GM18907 (cell line): ENCODE data around the gene FADS1.

Experiments
- ATAC-seq: cut with Tn5 transposase; IDR thresholded peaks from one replicate; pipeline ENCODE4 v1.9.1; 2021; ENCODE audit warnings: mild to moderate bottlenecking, moderate library complexity; ENCODE audit not compliant: unreplicated experiment

The FADS1 gene

DNA sequence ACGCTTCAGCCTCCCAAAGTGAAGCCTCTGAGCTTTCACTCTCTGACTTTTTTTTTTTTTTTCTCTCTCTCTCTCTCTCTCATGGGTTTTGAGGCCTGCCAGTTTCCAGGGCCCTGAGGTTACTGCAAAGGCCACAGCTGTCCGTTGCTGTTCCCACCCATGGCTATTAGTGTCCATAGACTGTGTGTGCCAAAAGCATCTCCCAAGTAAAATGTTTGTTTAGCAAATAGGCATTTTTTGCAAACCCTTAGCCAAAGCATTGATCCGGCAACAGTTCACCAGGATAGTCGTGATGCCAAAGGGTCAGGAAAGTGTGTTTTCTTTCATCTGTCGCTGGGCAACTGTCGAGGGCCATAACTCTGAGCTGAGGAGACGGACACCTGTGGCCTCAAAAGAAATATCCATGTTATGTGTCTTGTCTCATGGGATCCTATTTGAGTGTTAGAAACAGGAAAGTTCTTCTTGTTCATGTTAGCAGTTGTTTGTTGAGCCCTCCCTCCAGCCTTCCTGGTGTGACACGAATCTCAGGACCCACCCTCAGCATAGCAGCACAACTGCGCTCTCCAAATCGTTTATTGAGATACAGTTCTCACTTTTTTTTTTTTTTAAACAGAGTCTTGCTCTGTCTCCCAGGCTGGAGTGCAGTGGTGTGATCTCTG lies 29.7 kb upstream of the FADS1 start:
- ATAC-seq: no peak

DNA sequence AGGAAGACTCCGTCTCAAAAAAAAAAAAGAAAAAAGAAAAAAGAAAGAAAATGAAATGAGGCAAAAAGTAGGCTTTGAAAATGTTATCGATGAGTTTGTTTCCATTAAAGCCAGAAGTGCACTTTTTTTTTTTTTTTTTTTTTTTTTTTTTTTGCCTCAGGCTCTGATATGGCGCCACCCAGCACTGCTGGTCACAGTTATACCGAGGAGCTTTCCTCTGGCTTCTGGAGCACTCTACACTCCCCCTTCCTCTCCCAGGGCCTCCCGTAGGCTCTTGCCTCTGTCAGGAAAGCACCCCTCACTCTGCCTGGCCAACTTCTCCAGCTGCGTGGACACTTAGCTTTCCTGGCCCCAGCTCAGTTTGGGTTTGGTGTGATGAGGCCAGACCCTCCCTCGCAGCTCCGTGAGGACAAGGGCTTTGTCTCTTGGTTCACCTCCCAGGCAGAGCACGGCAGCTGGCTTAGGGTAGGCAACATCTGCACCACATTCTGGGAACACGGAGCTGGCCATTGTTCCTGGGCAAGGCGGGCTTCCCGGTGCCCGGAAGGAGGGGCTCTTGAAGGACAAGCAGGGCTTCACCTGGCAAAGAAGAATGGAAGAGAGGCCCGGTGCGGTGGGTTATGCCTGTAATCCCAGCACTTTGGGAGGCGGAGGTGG lies 28.2 kb upstream of the FADS1 start:
- no peak for ATAC-seq

DNA sequence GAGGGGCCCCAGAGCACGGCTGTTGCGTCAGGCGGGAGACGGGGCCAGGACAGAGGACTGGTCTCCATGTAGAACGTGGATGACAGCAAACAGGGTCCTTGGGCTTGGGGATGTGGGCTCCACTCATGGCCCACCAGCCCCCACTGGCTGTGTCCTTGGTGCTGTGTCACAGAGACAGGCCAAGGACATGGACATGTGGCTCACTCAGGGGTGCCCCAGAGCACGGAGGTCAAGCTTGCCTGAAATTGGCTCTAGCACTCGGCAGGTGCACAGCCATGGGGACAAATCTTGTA lies 25.7 kb upstream of the FADS1 start:
- no peak for ATAC-seq

GRCh38 chr11:61841636-61842527 lies 25.1 kb upstream of the FADS1 start:
- no peak for ATAC-seq

GRCh38 chr11:61840371-61840770 lies 23.6 kb upstream of the FADS1 start:
- ATAC-seq: no peak

- no peak for ATAC-seq
Observed at GRCh38 chr11:61839742-61840141, 22.9 kb upstream of the FADS1 start.

DNA sequence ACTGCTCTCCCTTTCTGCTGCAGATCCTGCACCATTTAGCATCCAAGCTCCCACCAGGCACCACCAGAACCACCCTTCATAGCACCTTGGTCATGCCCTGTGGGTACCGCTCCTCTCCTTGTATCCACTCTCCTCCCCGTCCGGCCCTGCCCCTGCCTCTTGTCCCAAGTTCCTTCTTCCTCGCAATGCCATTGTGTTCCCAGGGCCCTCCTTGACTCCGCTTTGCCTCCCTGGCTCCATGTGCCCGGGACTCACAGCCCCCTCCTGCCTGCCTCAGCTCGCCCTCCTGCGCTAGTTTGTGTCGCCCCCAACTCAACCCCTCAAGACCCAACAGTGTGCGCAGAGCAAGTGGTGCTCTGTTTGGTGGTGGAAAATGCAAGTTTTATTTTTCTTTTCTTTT lies 22.1 kb upstream of the FADS1 start:
- ATAC-seq: no peak

DNA sequence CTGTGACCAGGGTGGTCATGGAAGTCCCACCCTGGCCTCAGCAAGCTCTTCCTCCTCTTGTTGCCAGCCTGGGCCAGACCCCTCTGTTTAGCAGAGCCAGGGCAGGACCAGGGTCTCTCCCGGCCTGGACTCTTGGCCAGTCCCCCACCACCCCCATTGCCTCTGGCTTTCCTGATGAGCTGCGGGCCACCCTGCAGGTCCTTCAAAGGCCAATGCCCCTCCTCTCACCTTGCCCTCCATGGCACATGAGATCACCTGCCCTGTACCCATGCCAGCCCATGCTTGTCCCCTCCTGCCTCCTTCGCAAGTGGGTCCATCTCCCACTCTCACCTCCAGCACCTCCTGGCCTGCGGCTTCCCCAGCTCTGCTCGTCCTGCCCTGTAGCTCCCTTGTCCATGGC lies 21.7 kb upstream of the FADS1 start:
- ATAC-seq: no peak

- no peak for ATAC-seq
Observed at GRCh38 chr11:61837411-61838005, 20.7 kb upstream of the FADS1 start.

DNA sequence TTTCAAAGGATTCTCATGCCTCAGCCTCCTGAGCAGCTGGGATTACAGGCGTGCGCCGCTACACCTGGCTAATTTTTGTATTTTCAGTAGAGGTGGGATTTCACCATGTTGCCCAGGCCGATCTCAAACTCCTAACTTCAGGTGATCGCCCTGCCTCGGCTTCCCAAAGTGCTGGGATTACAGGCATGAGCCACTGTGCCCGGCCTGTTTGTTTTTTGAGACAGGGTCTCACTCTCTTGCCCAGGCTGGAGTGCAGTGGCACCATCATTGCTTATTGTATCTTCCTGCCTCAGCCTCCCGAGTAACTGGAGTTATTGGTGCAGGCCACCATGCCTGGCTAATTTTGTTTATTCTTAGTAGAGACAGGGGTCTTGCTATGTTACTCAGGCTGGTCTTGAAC lies 19.4 kb upstream of the FADS1 start:
- no peak for ATAC-seq

DNA sequence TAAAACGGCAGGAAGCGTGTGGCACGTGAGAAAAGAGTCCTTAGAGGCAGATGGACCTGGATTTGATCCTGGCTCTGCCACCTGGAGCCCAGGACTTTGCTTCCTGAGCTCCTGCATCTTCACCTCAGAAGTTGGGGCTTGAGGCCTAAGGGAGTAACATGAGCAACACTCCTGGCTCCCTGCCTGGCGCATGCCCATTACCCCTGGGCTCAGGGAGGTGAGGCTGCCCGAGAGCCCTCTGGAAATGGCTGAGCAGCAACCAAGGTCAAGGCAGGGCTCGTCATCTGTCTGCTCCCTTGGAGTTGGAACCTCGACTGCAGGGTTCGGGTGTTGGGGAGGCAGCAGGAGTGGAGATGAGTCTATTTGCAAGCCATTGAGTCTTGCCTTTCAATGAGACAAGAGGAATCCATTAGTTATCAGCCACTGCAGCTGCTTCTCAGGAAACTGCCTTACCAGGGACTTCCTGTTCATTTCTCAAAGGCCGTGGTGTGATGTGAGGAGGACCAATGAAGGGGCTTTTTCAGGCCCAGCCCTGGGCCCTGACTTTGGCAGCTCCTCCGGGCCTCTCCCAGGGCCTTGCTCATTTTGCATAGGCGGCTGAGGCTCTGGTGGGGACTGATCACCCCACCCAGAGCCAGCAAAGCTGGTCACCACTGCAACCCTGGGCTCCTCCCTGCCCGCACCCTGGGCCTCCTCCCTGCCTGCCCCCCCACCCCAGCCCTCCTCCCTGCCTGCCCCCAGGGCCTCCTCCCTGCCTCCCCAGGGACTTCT lies 17.7 kb upstream of the FADS1 start:
- ATAC-seq: peak; percentile 87

DNA sequence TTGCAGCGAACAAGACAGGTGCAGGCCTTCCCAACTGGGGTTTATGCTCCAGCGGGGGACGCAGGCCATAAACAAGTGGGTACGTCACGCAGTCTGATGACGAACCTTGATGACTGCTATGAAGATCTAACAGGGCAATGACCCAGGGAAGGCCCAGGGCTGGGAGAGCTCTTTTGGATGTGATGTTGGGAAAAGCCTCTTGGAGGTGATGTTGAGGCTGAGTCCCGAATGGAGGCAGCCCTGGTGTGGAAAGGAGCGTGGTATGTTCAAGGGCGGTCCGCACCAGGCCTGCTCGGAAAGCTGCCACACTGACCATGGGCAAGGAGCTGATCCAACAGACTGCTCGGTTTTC lies 17.1 kb upstream of the FADS1 start:
- no peak for ATAC-seq

DNA sequence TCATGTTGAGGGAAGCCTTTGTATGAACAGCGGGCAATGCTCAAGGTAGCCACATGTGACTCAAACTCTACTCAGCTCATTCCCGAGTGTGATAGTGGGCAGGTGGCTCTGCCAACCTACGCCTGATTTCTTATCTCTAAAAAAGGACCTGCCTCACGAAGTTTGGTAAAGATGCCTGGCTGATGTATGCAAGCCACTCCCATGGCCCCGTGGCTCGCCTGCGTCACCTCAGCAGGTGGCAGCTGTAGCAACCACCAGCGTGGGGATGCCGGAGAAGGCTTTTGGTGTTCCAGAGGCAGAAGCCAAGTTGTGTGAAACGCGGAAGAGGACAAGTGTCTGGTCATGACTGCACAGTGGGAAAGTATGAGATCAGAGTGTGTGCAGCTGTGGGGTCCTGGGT lies 16.7 kb upstream of the FADS1 start:
- ATAC-seq: no peak

GRCh38 chr11:61832754-61833153 lies 16.0 kb upstream of the FADS1 start:
- ATAC-seq: no peak

DNA sequence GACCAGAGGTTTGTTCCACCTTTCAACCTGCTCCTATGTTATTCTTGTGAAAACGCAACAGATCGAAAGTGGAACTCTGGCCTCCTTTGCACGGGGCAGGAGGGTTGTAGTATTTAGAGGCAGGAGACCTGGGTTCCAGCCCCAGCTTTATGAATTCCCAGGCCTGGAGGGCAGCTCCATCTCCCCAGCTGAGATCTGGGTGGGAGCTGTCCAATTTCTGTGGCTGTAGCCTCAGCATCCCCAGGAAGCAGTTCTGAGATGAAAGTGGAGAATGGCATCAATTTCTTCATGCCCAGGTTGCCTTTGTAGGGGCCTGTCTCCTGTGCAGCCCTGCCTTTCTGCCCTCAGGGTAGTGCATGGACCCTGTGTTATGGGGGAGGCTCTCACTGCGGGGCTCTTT lies 15.4 kb upstream of the FADS1 start:
- ATAC-seq: no peak

DNA sequence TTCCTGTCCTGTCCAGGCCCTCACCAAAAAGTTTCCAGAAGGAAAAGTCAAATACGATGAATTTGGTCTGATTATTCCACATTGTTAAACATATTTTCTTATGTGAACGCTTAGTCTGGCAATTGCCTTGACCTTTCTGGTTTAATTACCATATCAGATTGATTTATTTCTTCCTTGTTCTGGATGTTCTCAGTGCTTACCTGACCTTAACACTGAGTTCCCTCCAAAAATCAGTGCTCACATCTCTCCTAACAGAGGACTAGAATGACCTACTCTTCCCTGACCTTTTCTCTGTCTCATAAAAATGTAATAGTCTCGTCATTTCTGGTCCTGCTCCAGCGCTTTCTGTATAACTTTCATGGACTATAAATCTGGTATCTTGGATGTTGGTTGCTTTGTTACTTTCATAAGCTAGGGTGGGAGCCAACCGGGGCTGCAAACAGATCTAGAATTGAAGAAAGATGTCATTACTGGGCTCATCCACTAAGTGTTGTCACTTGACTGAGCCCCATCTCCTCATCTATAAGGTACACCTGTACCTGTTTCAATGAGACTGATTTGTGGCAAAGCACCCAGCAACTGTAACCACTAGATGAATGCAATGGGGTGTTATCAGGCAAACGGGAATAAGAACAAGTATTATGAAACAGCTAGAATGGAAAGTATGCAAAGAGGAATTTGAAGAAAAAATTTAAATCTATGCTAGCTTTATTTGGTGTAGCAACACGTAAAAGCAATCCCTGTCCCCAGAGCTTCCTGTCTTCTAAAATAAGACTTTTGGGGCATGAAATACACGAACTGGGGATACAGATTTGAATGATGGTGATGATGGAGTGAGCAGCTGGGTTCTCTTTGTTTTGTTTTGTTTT lies 13.7 kb upstream of the FADS1 start:
- ATAC-seq: no peak

GRCh38 chr11:61829806-61830205 lies 13.0 kb upstream of the FADS1 start:
- ATAC-seq: no peak

GRCh38 chr11:61828629-61829407 lies 12.0 kb upstream of the FADS1 start:
- ATAC-seq: peak; percentile 28

DNA sequence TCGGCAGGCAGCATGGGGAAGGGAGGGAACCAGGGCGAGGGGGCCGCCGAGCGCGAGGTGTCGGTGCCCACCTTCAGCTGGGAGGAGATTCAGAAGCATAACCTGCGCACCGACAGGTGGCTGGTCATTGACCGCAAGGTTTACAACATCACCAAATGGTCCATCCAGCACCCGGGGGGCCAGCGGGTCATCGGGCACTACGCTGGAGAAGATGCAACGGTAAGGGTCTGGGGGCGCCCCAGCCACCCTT lies 11.5 kb upstream of the FADS1 start:
- no peak for ATAC-seq
